NOMO-1 treated with DMSO at 0.1 percent for 48 hours (cell line): Measurements from ENCODE around the gene EFCAB8.

ENCODE experiments used
- DNase-seq: peaks from one replicate; lab custom pipeline; 2025; ENCODE audit not compliant: unreplicated experiment; lab: John Stamatoyannopoulos, UW

EFCAB8 gene

DNA sequence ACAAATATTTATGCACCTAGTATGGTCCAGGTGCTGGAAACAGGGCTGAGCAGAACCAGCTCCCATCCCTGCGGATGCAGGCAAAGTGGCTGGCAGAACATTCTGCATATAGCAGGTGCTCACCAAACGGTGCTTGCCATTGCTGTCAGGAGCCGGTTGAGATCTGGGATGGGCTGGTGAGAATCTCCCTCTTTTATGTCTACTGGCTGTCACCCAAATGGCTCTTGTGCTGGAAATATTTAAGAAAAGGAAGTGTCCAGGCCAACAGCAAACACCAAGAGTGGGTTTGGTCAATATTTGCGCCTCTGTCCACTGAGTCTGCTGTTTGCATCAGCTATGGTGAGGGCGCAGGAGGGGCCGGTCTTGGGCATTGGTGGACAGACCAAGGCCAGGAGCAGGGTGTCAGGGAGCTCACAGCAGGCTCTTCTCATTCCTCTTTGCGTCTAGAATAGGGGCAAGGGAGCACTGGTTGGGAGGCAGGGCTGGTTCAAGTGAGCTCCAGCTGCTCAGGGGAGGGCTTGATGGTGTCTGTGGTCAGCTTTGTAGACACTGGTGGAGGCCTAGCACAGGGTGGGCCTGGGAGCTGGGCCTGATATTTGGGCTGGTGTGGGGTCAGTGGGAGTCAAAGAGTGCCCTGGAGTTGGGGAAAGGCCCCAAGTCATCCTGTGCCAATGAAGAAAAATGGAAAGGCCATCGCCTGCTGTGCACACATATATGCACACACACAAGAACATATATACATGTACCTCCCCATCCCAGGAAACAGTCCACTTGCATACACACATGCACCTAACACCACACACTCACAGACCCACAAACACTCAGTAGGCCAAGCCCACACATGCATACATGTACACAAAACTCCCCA, 147.4 kb downstream of the EFCAB8 start:
- no peak for DNase-seq

DNA sequence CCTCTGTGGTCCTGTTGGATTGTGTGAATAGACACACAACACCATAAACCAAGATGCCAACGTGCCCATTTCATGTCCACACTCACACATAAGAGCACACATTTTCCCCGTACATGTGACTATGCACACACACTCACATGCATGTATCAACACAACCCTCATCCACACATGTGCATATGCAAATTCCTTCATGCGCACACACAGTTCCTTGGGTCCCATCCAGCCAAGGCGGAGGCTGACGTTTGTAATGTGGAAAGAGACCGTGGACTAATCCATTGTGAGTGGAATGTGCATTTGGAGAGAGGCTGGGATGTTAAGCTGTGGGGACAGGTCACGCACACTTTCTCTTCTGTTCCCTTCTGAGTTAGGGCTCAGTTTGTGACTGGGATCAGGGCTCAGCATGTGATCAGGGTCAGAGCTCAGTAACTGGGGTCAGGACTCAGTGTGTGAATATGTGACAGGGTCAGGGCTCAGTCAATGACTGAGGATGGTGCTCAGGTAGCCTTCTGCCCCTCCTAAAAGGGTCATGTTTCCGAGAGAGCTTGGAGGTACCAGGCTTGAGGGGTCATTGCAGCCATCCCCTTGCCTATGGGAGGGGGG, 148.2 kb downstream of the EFCAB8 start:
- no peak for DNase-seq

DNA sequence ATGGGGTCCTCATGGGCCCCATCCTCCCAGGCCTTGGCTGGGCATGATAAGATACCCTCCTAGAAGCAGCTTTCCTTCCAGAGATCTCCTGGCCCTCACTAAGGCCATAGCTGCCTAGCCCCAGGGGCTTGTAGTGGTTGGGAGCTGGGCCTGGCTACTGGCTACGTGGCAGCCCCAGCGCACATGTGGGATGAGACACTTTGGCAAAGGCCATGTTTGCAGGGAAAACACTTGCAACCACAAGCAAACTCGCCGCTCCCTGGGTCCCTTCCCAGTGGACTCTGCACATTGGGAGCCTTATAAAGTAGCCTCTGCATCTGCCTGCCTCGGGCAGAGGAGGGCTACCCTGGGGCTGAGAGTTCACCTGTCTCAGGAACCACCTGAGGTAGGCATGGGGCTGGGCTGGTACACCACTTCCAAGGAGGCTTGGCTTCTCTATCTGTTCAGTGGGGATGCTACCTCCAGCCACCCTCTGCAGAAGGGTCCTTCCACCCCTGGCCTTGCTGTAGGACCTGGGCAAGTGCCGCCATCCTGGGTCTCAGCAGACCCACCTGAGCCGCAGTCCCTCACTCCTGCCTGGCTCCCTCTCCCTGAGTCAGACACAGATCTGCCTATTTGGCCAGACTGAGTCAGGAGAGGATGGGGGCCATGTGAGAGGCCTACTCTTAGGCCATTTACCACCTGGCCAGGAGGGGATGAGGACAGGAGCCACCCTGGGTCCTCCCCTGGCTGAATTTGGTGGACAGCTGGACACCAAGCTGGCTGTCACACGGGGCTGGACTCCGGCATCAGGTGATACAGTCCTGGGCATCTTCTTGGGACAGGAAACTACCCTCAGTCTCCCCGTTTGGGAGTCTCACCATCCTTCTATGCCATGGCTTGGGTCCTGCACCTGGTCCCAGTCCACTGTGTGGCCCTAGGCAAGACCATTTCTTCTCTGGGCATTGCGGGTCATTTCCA, 148.9 kb downstream of the EFCAB8 start, which contains the start of gene BPIFB2:
Gene BPIFB2 (plus strand): TSS at position 329 of the 960 bp plus-strand sequence. CDS start 871 bp downstream, outside the sequence.
- DNase-seq, result no peak

DNA sequence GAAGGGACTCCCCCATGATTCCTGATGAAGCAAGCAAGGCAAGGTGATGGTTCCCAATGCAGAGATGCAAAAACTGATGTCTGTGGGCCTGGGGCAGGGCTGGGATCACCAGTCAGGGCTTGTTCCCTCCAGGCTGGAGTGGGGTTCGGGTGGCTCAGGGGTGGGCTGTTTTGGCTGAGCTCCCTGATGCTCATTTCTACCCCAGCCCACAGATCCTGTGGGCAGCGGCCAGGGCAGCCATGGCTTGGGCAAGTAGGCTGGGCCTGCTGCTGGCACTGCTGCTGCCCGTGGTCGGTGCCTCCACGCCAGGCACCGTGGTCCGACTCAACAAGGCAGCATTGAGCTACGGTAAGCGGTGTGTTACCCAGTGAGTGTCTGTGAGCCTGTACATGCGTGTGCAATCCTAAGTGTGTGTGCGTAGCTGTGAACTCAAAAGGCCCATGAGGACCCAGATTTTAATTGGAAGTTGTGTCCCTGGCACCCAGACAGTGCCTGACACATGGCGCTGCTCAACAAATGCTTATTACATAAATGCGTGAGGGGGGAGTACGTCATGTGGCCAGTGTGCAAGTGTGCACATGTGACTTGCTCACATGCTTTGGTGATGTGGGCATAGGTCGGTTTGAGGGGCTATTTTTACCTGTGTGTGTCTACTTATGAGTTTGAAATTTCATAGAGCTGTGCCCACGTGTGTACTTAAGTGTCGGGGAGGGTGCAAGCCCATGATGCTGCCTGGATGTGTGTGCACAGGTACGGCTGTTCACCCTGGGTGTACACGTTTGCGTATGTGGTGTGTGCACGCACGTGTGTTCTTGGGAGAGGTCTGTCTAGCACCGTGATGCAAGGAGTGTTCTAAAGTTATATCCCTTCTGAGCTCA, 149.9 kb downstream of the EFCAB8 start:
- DNase-seq, result no peak

DNA sequence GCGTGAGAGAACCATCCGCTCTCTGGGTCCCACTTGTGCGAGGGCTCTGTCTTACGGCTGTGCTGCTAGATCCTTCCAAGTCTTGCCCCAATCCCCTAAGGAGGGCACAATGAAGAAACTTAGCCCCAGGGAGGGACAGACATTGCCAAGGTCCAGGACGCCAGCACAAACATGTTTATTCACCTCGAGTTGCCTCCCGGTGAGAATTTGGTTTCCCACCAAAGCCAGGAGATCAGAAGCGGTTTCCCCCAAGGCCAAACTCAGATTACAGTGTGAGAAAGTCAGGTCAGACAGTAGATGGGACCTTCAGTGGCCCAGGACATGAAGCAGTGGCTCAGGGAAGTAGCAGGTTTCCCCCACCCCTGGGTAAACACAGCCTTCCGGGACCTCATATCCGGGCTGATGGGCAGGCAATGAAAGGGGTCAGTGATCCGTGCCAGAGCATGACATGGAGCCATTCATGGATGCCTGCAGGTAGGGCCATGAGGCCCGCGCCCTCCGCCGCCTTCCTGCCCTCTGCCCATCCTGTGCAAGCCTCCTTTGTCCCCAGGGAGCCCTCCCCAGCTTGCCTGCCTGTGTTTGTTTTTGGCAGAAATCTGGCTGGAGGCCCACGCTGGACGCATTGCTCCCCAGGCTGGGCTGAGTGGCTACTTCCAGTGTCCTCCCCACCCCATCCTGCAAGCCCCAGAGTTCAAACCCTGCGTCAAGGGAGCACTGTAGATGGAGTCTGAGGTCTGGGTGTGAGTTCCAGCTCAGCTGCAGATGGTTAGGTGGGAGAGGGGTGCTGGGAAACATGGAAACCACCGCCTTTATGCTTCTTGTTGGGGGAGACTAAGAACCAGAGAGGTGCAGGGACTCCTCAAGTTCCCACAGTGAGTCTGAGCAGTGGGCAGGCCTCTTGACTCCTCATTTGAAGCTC, 150.8 kb downstream of the EFCAB8 start:
- DNase-seq, result no peak

DNA sequence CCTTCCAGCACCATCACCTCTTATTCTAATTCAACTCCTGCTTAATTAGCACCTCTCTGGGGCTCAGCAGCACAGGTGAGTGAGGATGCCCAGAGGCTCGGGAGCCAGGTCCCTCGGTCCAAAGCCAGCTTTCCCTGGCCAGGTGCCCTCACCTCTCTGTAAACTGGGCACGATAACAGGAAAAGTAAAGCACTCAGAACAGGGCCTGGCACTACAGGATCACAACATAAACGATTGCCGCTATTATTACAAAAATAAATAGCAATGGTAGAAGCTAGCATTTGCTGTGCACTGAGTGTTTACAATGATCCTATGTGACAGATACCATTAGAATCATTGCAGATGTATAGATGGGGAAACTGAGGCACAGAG, 151.4 kb downstream of the EFCAB8 start:
- DNase-seq, result no peak

DNA sequence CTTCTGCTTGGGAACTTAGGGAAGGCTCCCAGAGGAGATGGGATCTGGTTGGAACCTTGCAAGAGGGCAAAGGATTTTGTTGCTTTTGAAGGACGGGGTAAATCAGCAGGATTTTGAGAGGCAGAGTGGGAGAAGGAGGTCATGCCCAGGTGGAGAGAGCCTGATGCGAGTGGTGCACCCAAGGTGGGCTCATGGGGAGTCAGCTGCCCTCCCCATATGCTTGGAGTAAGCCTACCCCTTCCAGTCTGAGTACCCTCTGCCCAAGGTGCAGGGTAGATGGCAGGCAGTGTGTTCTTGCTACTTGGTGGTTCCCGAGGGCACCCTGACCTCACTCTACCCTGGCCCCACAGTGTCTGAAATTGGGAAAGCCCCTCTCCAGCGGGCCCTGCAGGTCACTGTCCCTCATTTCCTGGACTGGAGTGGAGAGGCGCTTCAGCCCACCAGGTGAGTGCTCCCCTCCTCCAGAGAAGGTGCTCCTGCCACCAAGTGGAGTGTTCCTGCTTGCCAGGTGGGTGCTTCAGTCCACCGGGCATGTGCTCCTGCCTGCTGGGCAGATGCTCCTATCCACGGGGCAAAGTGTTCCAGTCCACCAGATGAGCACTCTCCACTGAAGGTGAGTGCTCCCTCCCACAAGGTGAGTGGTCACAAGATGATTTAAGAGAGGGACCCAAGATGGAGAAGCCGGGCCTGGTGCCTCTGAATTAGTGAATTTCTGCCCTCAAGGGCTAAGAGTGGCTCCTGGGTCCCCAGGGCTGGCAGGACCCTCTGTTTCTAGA, 152.1 kb downstream of the EFCAB8 start:
- no peak for DNase-seq
